ENCODE measurements around the gene TLE4. TPM values are rescaled to one million over a fixed set of nuclear protein-coding genes. Genes with fewer than 3 reads are reported as not detected.
A peak's percentile ranks its signal among the peaks of the same experiment; 100 is the strongest.

TLE4 gene
- total and polyA plus RNA-seq, 2 of the 4 experiments (the other 2 are of a cell fraction), result 68.0 to 78.1 TPM

- Histone ChIP-seq H3K4me2 (ENCODE audit: low read depth, low read length) (peak overlapping the region; percentile 46), H2AK5ac (ENCODE audit: low read depth, low read length) (peak overlapping the region; percentile 30; the same call in 1 of the 2 replicates), H2BK15ac (ENCODE audit: low read depth, low read length) (no peak overlapping the region; the same call in 2 of the 3 replicates), H3K4me1 (ENCODE audit: control insufficient read depth, insufficient read depth, low read length) (peaks cover 13% of the 10 kb centered on the region), H2BK120ac (ENCODE audit: low read depth, low read length) (peak overlapping the region; percentile 1; the same call in 1 of the 2 replicates), H3K56ac (ENCODE audit: extremely low read depth, insufficient read depth, low read length) (no peak overlapping the region), H3K4me3 (ENCODE audit: insufficient read depth, low read depth, low read length) (no peak overlapping the region), H2BK20ac (ENCODE audit: low read depth, low read length) (peak overlapping the region; percentile 16; the same call in 1 of the 2 replicates), H2AK9ac (replicated peaks; ENCODE audit: low read depth, low read length, poor library complexity) (peak overlapping the region; percentile 15), H3K9me3 (ENCODE audit: control insufficient read depth, insufficient read depth, low read length) (no peaks in the 10 kb centered on the region), H3K79me1 (ENCODE audit: low read depth in 1 of 2, low read length in 2 of 2) (peaks cover 30 to 74% of the 10 kb centered on the region in 2 experiments), H3K36me3 (ENCODE audit: control insufficient read depth, insufficient read depth, low read length) (peaks cover 3% of the 10 kb centered on the region), H3K18ac (ENCODE audit: low read depth, low read length) (peak overlapping the region; percentile 12; the same call in 1 of the 2 replicates), H4K20me1 (ENCODE audit: insufficient read depth, low read length) (peaks cover 27% of the 10 kb centered on the region; the same call in 1 of the 2 replicates), H3K9ac (ENCODE audit: low read depth, low read length) (no peak overlapping the region), H3K9me1 (ENCODE audit: insufficient read depth, low read length) (peaks cover 10% of the 10 kb centered on the region), H3K23ac (ENCODE audit: low read depth, low read length) (peak overlapping the region; percentile 3; the same call in 1 of the 2 replicates), H4K8ac (ENCODE audit: low read depth in 2 of 2, low read length in 2 of 2) (peak overlapping the region in 1 of 2 experiments; percentile 42; a peak in 2 of 4 replicates), H4K5ac (ENCODE audit: low read depth, low read length) (no peak overlapping the region), H3K27ac (ENCODE audit: insufficient read depth, low read length) (0 out of 2 replicates have a peak overlapping the region, but pooled peaks have one; percentile 12), H2AFZ (replicated peaks; ENCODE audit: low read length, poor library complexity) (no peak overlapping the region), H3K27me3 (ENCODE audit: control insufficient read depth, insufficient read depth, low read length) (no peaks in the 10 kb centered on the region), H2BK5ac (ENCODE audit: low read depth, low read length, poor library complexity, severe bottlenecking) (peak overlapping the region; percentile 31), H3K4ac (ENCODE audit: low read depth, low read length) (peak overlapping the region; percentile 46; the same call in 1 of the 2 replicates), H4K91ac (ENCODE audit: insufficient read depth, low read depth, low read length) (0 out of 2 replicates have a peak overlapping the region, but pooled peaks have one; percentile 14), H3K14ac (replicated peaks; ENCODE audit: low read depth, low read length) (no peak overlapping the region)
- BruUV-seq (replicated peaks), result no TSS peak
- WGBS, 2 experiments (ENCODE audit: extremely low coverage in 2 of 2, insufficient read length in 1 of 2), result no CpG with 5 or more reads among the region's 3 CpGs
- ATAC-seq (ENCODE audit: low read depth), result peak; percentile 34
- CTCF ChIA-PET, result no interaction called here
- TF ChIP-seq RAD21 (IDR thresholded peaks at IDR 0.05; ENCODE audit: low read length) (no peak), CEBPB (IDR thresholded peaks at IDR 0.05; ENCODE audit: low read depth, low read length) (no peak), RFX5 (IDR thresholded peaks at IDR 0.05; ENCODE audit: low read depth, low read length) (no peak), MAFK (IDR thresholded peaks at IDR 0.05; ENCODE audit: low read depth, low read length) (no peak), RCOR1 (IDR thresholded peaks at IDR 0.05; ENCODE audit: insufficient replicate concordance, low read length) (no peak), USF2 (IDR thresholded peaks at IDR 0.05; ENCODE audit: low read depth, low read length) (no peak), CTCF (conservative IDR thresholded peaks at IDR 0.05; ENCODE audit: low read depth, low read length) (no peak), SMC3 (IDR thresholded peaks at IDR 0.05; ENCODE audit: low read depth, low read length) (no peak)
- DNase-seq, result peak; percentile 75
- POLR2A ChIA-PET (ENCODE audit: unreplicated experiment), result interaction anchor here (0.5 kb wide), 1 partner anchor 416 kb away, joined by 3 read pairs; no protein-coding TSS in a partner anchor
- intact Hi-C loops (cut with micrococcal nuclease), result no loop called here
- in situ Hi-C loops (cut with MboI; ENCODE audit: low sequenced_read_pairs), result no loop called here
- dilution Hi-C loops (cut with HindIII; ENCODE audit: low sequenced_read_pairs, unreplicated experiment), result no loop called here
Observed at GRCh38 chr9:79581388-79581787, 9.6 kb downstream of the TLE4 start.

All from IMR-90 (cell line).